HG03558 (cell line): ENCODE measurements around the gene DTYMK.
"Not testable (repeated sequence)": the region's sequence is repeated elsewhere in the genome, so short reads cannot be mapped to it uniquely, and the experiment has no call there.

ENCODE experiments used
- ATAC-seq: cut with Tn5 transposase; IDR thresholded peaks from one replicate; pipeline ENCODE4 v1.9.1; 2021; ENCODE audit warnings: moderate number of reproducible peaks; ENCODE audit not compliant: unreplicated experiment; ENCODE audit errors: extremely low read depth

The DTYMK gene

GRCh38 chr2:241673189-241673663 lies 13.4 kb downstream of the DTYMK start:
- ATAC-seq = no peak

- ATAC-seq = no peak
These were observed 14.1 kb downstream of the DTYMK start for GRCh38 chr2:241672243-241673188.

- ATAC-seq = no peak
These were observed 15.0 kb downstream of the DTYMK start for GRCh38 chr2:241671457-241672240.

- no peak for ATAC-seq
These were observed 16.1 kb downstream of the DTYMK start for GRCh38 chr2:241670333-241671110.

- no peak for ATAC-seq
These were observed 17.8 kb downstream of the DTYMK start for GRCh38 chr2:241668839-241669238.

- ATAC-seq = no peak
These were observed 18.3 kb downstream of the DTYMK start for GRCh38 chr2:241668354-241668753.

GRCh38 chr2:241666627-241667400 lies 19.8 kb downstream of the DTYMK start:
- ATAC-seq = no peak

GRCh38 chr2:241665731-241666440 lies 20.7 kb downstream of the DTYMK start:
- ATAC-seq = no peak

GRCh38 chr2:241662731-241663130 lies 23.9 kb downstream of the DTYMK start:
- not testable (repeated sequence) for ATAC-seq

GRCh38 chr2:241660593-241661213 lies 25.9 kb downstream of the DTYMK start:
- ATAC-seq = no peak

- ATAC-seq = no peak
These were observed 27.4 kb downstream of the DTYMK start for GRCh38 chr2:241659150-241659739.

GRCh38 chr2:241658296-241658695 lies 28.3 kb downstream of the DTYMK start:
- no peak for ATAC-seq

GRCh38 chr2:241657786-241658254 lies 28.8 kb downstream of the DTYMK start:
- ATAC-seq = no peak

- ATAC-seq = no peak
These were observed 30.3 kb downstream of the DTYMK start for GRCh38 chr2:241656190-241656741.

- ATAC-seq = no peak
These were observed 31.0 kb downstream of the DTYMK start for GRCh38 chr2:241655516-241656189.

GRCh38 chr2:241654551-241654950 lies 32.1 kb downstream of the DTYMK start:
- no peak for ATAC-seq

- no peak for ATAC-seq
These were observed 33.3 kb downstream of the DTYMK start for GRCh38 chr2:241653210-241653750.
